HG02870 (cell line): ENCODE results near the gene MIA3.

Experiments
- ATAC-seq: cut with Tn5 transposase; IDR thresholded peaks from one replicate; pipeline ENCODE4 v1.9.1; 2021; ENCODE audit warnings: mild to moderate bottlenecking, moderate library complexity; ENCODE audit not compliant: unreplicated experiment

Gene MIA3

DNA sequence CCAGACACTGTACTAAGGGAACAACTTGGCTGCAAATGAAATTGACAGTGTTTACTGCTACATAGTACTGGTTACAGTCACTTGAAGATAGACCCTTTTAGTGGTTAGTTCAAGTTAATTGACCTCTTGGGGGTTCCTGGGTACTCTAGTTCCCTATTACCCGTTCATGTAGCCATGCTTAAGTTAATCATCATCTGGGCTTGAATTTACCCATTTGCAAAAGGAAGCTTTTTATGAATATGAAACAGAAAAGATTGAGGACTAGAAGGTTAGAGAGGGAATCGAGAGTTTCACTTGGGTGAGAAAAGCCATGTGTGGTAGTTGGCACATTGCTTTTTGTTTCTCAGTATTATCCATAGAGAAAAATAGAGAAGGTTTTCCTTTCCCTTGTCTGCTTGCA is 2.7 kb downstream of the MIA3 start:
- ATAC-seq = peak; percentile 26

DNA sequence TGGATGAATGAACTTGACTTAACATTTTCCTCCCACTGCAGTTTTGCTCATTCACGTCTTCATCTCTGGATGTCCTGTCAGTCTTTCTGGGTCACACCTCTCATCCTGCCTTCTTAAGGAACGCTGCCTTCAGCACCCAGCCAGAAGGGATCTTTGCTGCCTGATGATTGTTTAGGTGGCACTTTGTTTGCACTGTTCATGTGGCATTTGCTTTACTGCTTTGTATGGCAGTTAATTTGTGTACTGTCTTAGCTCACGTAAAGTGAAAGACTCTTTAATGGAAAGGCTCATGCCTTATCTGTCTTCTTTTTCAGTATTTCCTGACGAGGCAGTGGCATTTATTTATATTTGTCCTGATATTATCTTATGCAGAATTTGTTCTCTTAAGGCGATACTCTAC is 4.9 kb downstream of the MIA3 start:
- no peak for ATAC-seq

DNA sequence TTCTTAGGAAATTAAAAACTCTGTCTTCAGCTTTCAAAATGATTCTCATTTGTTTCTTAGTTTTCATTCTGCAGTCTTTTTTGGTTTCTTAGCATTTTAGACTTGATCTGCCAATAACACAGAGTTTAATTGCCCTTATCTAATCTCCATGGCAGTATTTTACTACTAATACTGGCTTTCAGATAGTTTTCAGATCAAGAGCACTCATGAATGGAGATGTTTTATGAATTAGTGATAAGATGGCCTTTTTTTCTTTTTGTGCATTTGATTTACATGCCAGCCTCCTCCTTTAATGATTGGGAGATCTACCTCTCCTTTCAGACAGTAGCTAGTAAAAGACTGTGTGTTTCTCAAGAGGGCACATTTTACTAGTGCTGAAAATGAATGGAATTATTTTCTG is 5.6 kb downstream of the MIA3 start:
- no peak for ATAC-seq

DNA sequence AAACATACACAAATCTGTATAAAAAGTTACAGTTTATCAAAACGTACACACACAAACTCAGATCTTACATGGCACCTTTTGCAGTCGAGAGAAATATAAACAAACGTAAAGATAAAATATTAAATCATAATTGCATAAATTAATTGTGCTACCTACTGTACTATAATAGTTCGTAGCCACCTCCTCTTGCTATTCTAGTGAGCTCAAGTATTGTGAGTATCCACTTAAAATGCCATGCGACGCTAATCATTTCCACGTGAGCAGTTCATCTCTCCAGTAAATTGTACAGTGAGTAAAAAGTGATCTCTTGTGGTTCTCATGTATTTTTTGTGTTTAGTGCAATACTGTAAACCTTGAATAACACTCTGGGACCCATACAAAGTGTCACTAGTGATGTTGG is 6.3 kb downstream of the MIA3 start:
- no peak for ATAC-seq

DNA sequence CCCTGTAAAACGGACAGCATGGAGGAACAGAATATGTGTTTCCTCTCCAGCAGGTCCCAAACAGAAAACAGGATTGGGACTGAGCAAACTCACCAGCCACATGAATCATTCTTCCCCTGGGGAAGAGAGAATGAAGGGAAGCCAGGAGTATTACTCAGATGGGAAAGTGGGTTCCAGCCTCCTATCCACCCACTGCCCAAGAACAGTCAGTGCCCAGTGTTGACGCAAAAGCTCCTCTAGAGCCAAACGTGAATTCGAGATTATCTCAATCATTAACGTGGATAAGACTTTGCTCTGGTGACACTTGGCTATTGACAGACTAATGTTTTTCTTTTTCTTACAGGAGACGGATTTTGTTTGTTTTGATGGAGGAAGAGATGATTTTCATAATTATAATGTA is 9.3 kb downstream of the MIA3 start:
- no peak for ATAC-seq

DNA sequence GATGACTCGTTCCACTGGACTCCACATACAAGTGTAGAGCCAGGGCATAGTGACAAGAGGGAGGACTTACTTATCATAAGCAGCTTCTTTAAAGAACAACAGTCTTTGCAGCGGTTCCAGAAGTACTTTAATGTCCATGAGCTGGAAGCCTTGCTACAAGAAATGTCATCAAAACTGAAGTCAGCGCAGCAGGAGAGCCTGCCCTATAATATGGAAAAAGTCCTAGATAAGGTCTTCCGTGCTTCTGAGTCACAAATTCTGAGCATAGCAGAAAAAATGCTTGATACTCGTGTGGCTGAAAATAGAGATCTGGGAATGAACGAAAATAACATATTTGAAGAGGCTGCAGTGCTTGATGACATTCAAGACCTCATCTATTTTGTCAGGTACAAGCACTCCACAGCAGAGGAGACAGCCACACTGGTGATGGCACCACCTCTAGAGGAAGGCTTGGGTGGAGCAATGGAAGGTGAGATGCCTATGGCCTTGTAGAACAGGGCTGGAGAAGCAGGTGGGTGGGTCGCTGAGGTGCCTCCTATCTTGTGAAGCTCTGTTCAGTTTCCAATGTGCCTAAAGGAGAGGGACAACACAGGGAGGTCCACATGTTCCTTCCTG is 12.1 kb downstream of the MIA3 start:
- ATAC-seq = no peak

DNA sequence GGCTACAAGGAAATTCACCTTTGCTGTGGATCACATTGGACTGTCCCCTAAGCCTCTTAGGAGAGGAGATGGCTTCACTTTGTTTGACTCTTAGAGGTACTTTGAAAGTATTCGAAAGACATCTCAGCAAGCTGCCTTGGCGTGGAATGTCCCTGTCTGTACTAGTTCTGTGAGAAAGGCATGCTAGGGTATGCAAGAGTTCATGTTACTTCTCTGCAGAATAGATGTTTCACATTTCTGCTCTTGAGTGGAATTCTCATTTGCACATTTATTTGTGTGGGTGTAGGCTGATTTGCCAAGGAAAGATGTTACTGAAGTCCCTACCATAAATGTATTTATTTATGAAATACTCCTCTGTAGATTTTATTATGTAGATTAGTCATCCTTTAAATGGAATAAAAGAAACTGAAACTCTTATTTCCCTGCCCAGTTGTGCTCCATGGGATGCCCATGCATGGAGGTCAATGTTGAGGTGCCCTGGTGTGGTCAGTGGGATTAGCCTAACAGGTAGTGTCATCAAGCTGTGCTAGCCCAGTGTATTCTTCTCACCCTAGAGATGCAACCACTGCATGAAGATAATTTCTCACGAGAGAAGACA is 13.8 kb downstream of the MIA3 start:
- no peak for ATAC-seq

DNA sequence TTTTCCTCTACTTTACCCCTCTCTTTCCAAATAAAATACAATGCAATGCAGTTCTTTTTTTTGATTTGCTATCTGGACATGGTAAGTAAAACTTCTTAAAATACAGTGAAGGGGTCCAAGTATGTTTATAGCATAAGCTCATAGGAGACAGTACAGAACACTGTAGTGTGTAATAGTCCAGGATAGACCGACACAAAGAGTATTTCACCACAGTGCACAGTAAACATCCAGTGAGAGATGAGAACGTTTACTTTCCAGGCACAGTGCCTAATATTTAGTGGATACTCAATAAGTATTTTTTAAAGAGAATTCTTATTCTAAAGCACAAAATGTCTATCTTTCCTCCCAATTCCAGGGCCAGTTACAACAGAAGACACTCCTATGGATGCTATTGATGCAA is 14.9 kb downstream of the MIA3 start:
- ATAC-seq = no peak

DNA sequence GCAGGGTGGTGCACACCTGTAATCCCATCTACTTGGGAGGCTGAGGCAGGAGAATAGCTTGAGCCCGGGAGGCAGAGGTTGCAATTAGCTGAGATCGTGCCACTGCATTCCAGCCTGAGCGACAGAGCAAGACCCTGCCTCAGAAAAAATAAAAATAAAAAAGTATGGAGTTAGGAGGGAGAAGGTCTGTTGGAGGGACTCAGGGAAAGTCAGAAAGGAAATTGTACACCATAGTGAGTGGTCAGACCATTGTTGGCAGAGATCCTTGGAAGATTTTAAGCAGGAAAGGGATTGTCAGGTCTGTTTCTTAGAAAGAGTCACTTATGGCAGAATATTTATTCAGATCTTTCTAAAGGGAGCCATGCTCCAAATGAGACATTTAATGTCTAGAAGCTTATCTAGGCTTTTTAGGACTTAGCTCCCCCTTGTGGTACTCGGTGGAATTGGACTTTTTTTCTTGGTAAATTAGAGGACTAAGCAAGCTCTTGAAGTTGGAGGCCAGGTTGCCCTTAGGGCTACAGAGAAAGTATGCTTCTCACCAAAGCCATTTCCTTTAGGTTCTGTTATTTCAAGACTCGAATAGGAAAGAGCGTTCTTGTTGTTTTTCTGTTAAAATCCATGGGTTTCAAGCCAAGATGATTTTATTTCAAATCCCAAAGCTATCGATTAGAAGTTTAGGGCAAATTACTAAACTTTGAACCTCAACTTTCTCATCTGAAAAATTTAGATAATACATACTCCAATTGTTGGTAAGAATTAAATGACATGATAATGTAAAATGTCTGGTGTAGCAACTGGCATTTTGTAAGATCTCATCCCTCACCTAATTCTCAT is 16.5 kb downstream of the MIA3 start:
- no peak for ATAC-seq

DNA sequence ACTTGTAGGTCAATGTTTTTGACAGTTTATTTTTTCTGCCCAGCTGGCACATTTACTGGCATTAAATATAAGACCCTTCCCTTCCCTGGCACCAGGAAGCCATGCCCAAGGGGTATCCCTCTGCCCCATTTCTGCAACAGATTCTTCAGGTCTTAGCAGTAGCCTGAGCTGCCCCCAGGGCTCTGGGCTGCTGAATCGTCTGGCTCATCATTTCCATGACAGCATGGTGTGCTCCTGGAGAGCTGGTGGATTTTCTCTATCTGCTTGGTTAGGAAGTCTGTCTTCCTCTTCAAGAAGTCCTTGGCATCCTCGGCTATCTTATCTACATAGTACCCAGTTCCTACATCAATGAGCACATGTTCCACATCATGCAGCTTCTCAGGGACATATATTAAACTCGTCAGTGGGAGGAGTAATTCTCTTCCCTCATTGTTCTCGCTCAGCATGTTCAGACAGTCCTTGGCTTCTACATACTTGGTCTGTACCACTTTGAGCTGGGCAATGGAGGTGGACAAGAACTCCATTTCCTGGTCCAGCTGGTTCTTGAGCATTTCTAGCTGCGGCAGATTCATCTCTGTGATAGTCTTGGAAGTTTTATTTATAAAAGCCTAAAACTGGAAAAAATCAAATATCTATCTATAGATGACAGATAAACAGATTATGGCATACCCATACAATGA is 23.5 kb downstream of the MIA3 start:
- ATAC-seq = no peak

DNA sequence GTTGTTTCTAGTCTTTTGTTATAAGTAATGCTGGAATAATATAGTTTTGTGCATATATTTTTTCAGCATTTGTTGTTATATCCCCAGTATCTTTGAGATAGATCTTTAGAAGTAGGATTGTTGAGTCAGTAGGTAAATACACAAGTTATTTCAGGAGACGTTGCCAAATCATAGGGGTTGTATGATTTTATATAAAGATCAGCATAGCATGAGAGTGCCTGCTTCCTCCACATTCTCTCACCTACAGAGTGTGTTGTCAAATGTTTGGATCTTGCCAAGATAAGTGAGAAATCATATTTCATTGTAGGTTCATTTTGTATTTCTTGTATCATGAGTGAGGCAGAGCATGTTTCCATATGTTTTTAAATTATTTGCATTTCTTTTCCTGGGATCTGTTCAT is 24.6 kb downstream of the MIA3 start:
- no peak for ATAC-seq

DNA sequence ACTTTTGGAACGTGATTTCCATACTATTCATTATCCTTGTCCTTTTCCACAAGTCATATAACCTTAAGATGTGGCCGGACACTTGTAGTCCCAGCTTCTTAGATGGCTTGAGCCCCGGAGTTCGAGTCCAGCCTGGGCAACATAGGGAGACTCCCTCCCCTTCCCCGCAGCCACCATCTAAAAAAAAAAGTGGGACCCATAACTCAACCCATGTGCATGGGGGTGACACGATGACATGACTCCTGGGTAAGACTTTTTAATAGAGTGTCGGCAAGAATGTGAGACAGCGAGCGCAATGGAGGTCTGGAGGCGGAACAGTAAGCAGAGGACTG is 25.7 kb downstream of the MIA3 start:
- ATAC-seq = no peak

DNA sequence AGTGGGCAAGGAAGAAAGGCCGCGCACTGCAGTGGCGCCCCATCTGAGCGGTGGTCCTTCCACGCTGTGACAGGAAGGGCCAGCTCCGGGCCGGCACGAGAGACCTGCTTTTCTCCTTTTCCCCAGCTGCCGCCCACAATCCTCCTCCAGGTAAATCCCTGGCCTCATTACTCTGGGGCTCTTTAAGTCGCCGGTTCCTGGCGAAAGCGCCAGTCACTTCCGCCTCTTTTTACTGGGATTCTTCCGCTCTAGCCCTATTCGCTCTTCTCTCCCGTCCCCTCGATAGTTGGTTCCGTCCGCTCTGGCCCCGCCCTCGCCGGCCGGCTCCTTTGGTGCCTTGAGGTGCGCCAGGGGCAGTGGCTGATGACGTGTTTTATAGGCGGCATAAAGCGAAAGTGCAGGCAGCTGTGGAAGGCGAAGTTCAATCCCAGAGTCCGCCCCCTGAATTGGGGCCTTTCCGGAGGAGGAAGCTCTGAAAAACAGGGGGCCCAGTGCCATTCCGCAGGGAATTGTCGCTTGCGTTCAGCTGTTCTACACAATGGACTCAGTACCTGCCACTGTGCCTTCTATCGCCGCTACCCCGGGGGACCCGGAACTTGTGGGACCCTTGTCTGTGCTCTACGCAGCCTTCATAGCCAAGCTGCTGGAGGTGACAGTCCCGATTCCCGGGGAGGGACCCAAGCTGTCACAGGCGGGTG is 26.2 kb downstream of the MIA3 start:
- ATAC-seq = peak; percentile 95

DNA sequence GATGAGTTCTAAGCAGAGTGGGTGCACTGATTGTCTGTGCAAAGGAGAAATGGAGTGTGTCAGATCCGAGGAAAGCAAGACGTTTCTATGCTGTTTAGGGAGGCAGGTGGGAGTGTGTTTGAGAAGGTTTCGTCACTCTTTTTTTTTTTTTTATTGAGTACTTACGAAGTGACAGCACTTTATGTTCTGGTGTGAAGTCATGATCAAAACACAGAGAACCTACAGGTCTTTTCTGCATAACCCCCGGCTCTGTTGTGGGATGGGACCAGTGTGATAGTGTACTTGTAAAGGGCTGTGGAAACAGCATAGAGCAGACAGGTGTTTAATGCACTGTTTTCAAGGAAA is 26.7 kb downstream of the MIA3 start:
- no peak for ATAC-seq

DNA sequence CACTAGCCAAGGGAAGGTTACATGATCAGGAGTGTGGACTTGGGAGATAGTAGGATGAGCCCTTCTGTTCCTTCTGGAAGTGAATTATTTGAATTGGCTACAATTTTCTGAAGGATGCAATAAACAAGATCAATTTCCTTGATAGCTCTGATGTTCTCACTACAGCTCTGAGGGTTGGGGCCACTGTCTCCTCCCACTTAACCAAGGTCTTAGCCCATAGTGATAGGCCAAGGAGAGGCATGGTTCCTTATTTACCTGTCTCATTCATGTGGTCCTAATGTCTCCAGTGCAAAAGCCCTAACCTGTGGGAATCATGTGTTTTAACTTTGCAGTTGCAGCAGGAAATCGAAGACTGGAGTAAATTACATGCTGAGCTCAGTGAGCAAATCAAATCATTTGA is 34.8 kb downstream of the MIA3 start:
- ATAC-seq = no peak

DNA sequence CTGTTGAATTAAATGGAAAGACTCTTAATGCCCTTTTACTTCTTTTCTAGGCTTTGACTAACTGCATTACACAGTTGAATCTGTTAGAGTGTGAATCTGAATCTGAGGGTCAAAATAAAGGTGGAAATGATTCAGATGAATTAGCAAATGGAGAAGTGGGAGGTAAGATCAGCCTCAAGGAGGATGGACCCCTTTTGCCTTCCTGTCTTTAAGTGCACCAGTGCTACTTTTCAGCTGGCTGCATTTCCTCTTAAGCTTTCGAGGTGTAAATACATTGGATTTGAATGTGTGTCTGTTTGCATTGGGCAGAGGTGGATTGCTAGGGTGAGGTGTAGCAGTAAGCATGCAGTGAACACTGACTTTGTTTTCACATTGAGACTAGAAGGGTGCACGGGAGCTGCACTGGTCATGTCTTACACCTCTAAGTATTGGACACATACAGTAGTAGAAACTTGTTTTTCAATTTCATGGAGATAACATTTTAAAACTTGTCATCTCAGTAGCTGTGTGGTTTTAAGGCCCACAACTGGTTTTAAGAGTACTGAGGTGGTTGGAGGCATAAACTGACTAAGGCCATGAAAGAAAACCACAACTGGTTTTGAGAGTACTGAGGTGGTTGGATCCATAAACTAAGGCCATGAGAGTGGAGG is 35.4 kb downstream of the MIA3 start:
- ATAC-seq = peak; percentile 87

DNA sequence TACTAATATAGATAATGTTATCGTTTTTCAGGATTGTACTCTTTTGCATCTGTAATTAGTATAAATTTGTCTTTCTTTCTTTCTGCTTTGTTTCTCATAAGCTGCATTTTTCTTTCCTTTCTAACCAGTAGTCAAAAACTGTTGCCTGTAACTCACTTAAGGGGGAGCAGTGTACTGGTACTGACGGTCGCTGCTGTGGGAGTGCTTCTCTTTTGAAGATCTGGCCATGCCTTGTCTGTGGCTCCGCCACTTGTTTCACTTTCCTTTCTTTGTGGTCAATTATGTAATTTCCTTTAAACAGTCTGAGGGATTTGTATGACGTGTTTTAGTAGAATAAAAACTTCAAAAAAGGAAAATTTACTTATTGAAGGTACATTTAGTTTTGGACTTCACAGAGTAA is 37.0 kb downstream of the MIA3 start:
- ATAC-seq = peak; percentile 81

DNA sequence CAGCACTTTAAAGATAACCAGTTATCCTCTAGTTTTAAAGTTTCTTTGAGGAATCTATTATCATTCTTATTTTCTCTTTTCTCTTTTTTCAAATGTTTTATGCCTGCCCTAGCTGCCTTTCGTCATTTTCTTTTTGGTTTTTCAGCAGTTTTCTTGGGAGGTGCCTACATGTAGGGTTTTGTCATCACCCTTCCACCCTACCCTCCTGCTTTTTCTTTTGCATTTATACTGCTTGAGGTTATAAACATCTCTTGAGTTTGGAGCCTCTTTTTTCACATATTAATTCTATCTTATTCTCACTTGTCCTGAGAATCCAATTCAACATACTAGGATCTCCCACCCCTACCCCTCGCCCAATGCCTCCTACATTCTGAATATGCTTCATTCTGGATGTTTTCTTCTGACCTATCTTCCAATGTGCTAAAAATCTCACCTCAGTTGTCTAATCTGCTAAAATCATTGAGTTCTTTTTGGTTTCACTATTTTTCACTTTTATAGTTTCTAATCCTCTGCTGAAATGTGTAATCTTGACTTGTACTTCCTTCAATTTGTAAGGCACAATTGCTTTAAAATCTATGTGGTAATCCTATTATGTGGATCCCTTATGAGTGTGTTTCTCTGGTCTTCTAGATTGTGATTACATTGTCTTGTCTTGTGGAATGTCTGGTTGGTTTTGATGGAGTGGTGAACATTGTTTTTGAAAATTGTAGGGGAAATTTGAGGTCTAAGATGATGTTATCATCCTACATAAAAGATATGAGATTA is 38.7 kb downstream of the MIA3 start:
- no peak for ATAC-seq

DNA sequence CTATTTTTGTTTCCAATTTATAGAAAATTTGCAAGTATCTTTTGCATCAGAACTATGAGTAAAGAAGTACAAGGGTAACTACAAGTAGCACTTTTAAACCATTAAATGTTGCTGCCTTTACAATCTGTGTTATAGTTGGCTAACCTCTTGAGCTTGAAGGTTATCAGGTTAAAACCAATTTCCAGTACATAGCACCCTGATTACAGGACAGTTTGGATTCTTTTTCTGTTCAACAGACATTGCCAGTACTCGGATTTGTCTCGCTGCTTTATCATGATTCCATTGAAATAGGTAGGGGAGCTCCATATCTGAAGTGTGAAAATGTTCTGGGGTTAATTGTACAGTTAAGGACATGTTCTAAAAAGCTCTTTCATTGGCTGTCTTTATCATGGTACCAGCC is 40.0 kb downstream of the MIA3 start:
- no peak for ATAC-seq

DNA sequence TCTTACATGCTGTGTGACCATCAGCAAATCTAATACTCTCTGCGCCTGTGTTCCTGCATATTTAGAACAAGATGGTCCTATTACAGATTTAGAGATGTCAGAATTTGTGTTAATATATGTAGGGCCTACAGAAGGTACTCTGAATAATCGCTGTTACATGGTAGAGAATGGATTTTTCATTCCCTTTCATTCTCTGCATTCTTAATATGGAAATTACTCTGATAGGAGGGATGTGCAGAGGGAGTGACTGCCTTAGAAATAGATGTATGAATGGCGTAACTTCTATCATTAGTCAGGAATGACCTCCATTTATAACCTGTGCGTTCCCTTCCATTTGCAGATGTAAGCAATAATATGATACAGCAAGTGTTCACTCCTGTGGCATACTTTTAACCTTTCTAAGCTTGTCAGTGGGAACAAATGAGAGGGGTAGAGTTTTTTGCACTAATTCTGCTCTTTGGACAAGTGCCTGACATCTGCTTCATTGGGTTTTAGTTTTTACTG is 45.6 kb downstream of the MIA3 start:
- no peak for ATAC-seq
